ENCODE measurements around the gene NUDT7.

GRCh38 chr16:77723108-77723514 is 797 bp downstream of the NUDT7 start:
- TF ChIP-seq ESRRA (CRISPR knock-in tag; IDR thresholded peaks at IDR 0.05; ENCODE audit: borderline replicate concordance) (no peak), CTCF (IDR thresholded peaks at IDR 0.05) (no peak), MXD4 (CRISPR knock-in tag; IDR thresholded peaks at IDR 0.05; ENCODE audit: borderline replicate concordance) (no peak), FOXJ3 (CRISPR knock-in tag; IDR thresholded peaks at IDR 0.05; ENCODE audit: borderline replicate concordance) (no peak), E2F4 (CRISPR knock-in tag; IDR thresholded peaks at IDR 0.05; ENCODE audit: borderline replicate concordance, low read depth) (no peak), TEAD1 (CRISPR knock-in tag; IDR thresholded peaks at IDR 0.05) (no peak), ZNF121 (CRISPR knock-in tag; IDR thresholded peaks at IDR 0.05) (no peak), MAX (CRISPR knock-in tag; IDR thresholded peaks at IDR 0.05) (no peak)
